ENCODE data around the gene GALNT17.

Gene GALNT17

GRCh38 chr7:71300603-71301002 is 168.7 kb downstream of the GALNT17 start:
- Histone ChIP-seq H3K9me3 (replicated peaks; ENCODE audit: insufficient read depth, low read length) (no peaks in the 10 kb centered on the region), H3K27me3 (replicated peaks; ENCODE audit: insufficient read depth, low read length) (no peaks in the 10 kb centered on the region), H3K4me2 (ENCODE audit: low read depth, low read length) (no peak overlapping the region), H3K4me1 (ENCODE audit: low read length) (no peaks in the 10 kb centered on the region), H3K9me2 (replicated peaks; ENCODE audit: insufficient read depth, low read length) (no peaks in the 10 kb centered on the region), H2AFZ (ENCODE audit: low read length) (no peak overlapping the region), H4K20me1 (ENCODE audit: insufficient read depth, low read length) (no peaks in the 10 kb centered on the region), H3K36me3 (replicated peaks; ENCODE audit: insufficient read depth, low read length) (no peaks in the 10 kb centered on the region), H3F3A (ENCODE audit: insufficient read depth, low read length) (no peaks in the 10 kb centered on the region), H3K27ac (ENCODE audit: low read length) (no peak overlapping the region), H3K9ac (ENCODE audit: low read length) (no peak overlapping the region), H3K79me2 (ENCODE audit: low read length) (no peaks in the 10 kb centered on the region), H3K4me3 (ENCODE audit: low read length) (no peak overlapping the region)
- TF ChIP-seq EZH2phosphoT487 (IDR thresholded peaks at IDR 0.05; ENCODE audit: low read length) = no peak
- TF ChIP-seq EZH2 (optimal IDR thresholded peaks at IDR 0.05; ENCODE audit: low read depth, low read length) = no peak
- TF ChIP-seq, protein P1, sequence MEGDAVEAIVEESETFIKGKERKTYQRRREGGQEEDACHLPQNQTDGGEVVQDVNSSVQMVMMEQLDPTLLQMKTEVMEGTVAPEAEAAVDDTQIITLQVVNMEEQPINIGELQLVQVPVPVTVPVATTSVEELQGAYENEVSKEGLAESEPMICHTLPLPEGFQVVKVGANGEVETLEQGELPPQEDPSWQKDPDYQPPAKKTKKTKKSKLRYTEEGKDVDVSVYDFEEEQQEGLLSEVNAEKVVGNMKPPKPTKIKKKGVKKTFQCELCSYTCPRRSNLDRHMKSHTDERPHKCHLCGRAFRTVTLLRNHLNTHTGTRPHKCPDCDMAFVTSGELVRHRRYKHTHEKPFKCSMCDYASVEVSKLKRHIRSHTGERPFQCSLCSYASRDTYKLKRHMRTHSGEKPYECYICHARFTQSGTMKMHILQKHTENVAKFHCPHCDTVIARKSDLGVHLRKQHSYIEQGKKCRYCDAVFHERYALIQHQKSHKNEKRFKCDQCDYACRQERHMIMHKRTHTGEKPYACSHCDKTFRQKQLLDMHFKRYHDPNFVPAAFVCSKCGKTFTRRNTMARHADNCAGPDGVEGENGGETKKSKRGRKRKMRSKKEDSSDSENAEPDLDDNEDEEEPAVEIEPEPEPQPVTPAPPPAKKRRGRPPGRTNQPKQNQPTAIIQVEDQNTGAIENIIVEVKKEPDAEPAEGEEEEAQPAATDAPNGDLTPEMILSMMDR (IDR thresholded peaks at IDR 0.05; ENCODE audit: low read length) = no peak
- no peak for DNase-seq

DNA sequence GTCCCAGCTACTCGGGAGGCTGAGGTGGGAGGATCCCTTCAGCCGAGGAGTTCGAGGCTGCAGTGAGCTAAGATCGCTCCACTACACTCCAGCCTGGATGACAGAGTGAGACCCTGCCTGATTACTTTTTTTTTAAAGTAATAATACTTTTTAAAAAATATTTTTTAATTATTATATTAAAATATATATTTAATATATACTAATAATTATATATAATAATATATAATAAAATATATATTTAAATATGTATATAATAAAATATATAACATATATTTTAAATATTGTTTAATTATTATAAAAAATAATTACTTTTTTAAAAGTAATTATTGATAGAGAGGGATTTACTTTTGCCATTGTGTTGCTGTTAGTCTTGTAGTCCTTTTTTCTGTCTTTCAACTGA is 169.2 kb downstream of the GALNT17 start:
- Histone ChIP-seq H3K4me1 (ENCODE audit: low read length) (no peaks in the 10 kb centered on the region), H3K4me2 (ENCODE audit: low read depth, low read length) (no peak overlapping the region), H3K4me3 (ENCODE audit: low read length) (no peak overlapping the region), H3K79me2 (ENCODE audit: low read length) (no peaks in the 10 kb centered on the region), H2AFZ (ENCODE audit: low read length) (no peak overlapping the region), H3K9me2 (replicated peaks; ENCODE audit: insufficient read depth, low read length) (no peaks in the 10 kb centered on the region), H3K36me3 (replicated peaks; ENCODE audit: insufficient read depth, low read length) (no peaks in the 10 kb centered on the region), H3K9me3 (replicated peaks; ENCODE audit: insufficient read depth, low read length) (no peaks in the 10 kb centered on the region), H3F3A (ENCODE audit: insufficient read depth, low read length) (no peaks in the 10 kb centered on the region), H3K27me3 (replicated peaks; ENCODE audit: insufficient read depth, low read length) (no peaks in the 10 kb centered on the region), H3K9ac (ENCODE audit: low read length) (no peak overlapping the region), H3K27ac (ENCODE audit: low read length) (no peak overlapping the region), H4K20me1 (ENCODE audit: insufficient read depth, low read length) (no peaks in the 10 kb centered on the region)
- TF ChIP-seq EZH2phosphoT487 (IDR thresholded peaks at IDR 0.05; ENCODE audit: low read length) (no peak), EZH2 (optimal IDR thresholded peaks at IDR 0.05; ENCODE audit: low read depth, low read length) (no peak)
- TF ChIP-seq, protein P1 (IDR thresholded peaks at IDR 0.05; ENCODE audit: low read length) = no peak
- DNase-seq = no peak

DNA sequence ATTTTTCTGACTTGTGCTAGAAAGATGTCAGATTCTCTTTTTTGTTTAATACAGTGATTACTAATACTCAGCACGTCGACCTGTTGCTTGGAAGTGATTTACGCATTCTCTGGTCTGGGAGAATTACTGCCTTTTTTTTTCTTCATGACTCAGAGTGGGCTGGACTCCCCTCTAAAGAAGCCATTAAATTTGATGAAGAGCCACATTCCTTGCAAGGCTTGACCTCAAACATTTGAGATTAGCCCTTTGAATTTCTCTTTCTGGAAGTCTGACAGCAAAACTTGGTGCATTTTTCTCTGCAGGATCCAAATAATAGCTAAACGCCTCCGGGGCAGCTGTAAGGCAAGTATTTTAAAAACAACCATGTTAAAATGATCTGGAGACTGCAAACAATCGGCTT is 171.6 kb downstream of the GALNT17 start:
- no peak overlapping the region for H3K27ac ChIP-seq (ENCODE audit: low read length)

More for the DNA sequence above, 171.6 kb downstream of the GALNT17 start:
- Histone ChIP-seq H3K4me3 (ENCODE audit: low read length) (no peak overlapping the region), H3F3A (ENCODE audit: insufficient read depth, low read length) (no peaks in the 10 kb centered on the region), H3K9me3 (replicated peaks; ENCODE audit: insufficient read depth, low read length) (no peaks in the 10 kb centered on the region), H3K9ac (ENCODE audit: low read length) (no peak overlapping the region), H3K36me3 (replicated peaks; ENCODE audit: insufficient read depth, low read length) (no peaks in the 10 kb centered on the region), H3K9me2 (replicated peaks; ENCODE audit: insufficient read depth, low read length) (no peaks in the 10 kb centered on the region), H3K79me2 (ENCODE audit: low read length) (no peaks in the 10 kb centered on the region), H3K4me1 (ENCODE audit: low read length) (no peaks in the 10 kb centered on the region), H2AFZ (ENCODE audit: low read length) (no peak overlapping the region), H3K27me3 (replicated peaks; ENCODE audit: insufficient read depth, low read length) (no peaks in the 10 kb centered on the region), H4K20me1 (ENCODE audit: insufficient read depth, low read length) (no peaks in the 10 kb centered on the region), H3K4me2 (ENCODE audit: low read depth, low read length) (no peak overlapping the region)
- TF ChIP-seq EZH2 (optimal IDR thresholded peaks at IDR 0.05; ENCODE audit: low read depth, low read length) (no peak), EZH2phosphoT487 (IDR thresholded peaks at IDR 0.05; ENCODE audit: low read length) (no peak)
- TF ChIP-seq, protein P1 (IDR thresholded peaks at IDR 0.05; ENCODE audit: low read length) = no peak
- no peak for DNase-seq
